IMR-90 (cell line): ENCODE results near the gene KRTAP12-2. TPM values are rescaled to one million over a fixed set of nuclear protein-coding genes. Genes with fewer than 3 reads are reported as not detected.
"Not testable (repeated sequence)": the region's sequence is repeated elsewhere in the genome, so short reads cannot be mapped to it uniquely, and the experiment has no call there.

Experiments used
- ATAC-seq: fragments of 200-7000 bp; cut with Tn5 transposase; 2 replicates; pipeline ENCODE4 v1.9.1; 2020; ENCODE audit warnings: low read depth, mild to moderate bottlenecking, moderate library complexity
- BruUV-seq: library from RNA; stranded (reverse); fragments of 400-500 nt; replicated peaks from 2 replicates; lab custom pipeline; 2021; lab: Mats Ljungman, UMichigan
- CTCF ChIA-PET: fragments of 300-600 bp; formaldehyde crosslinking; extraction: SDS; loops from one replicate; lab custom pipeline; 2021; ENCODE audit warnings: antibody characterized with exemption; lab: Yijun Ruan, JAX
- POLR2A ChIA-PET: fragments of 300-600 bp; sonication (Branson Sonifier 250); formaldehyde crosslinking; loops from one replicate; lab custom pipeline; 2022; ENCODE audit warnings: antibody characterized with exemption; ENCODE audit not compliant: unreplicated experiment; lab: Charles Lee
- DNase-seq: peaks from one replicate; pipeline ENCODE4 v3.0.0; 2013
- H2AFZ ChIP-seq: replicated peaks from 2 replicates; pipeline ENCODE3; 2013; ENCODE audit warnings: low read length, mild to moderate bottlenecking; ENCODE audit not compliant: poor library complexity
- H2AK5ac ChIP-seq: 2 replicates; pipeline ENCODE4 v1.6.1; 2013; ENCODE audit warnings: low read depth, low read length, inconsistent platforms
- H2AK9ac ChIP-seq: replicated peaks from 2 replicates; pipeline ENCODE3; 2013; ENCODE audit warnings: mild to moderate bottlenecking, low read depth, low read length, moderate library complexity; ENCODE audit not compliant: poor library complexity
- H2BK120ac ChIP-seq: 2 replicates; pipeline ENCODE4 v1.6.1; 2013; ENCODE audit warnings: low read depth, low read length, inconsistent platforms
- H2BK15ac ChIP-seq: 3 replicates; pipeline ENCODE4 v1.6.1; 2013; ENCODE audit warnings: low read depth, low read length, inconsistent platforms
- H2BK20ac ChIP-seq: 2 replicates; pipeline ENCODE4 v1.6.1; 2013; ENCODE audit warnings: low read depth, mild to moderate bottlenecking, inconsistent platforms, low read length, moderate library complexity
- H2BK5ac ChIP-seq: 2 replicates; pipeline ENCODE4 v1.6.1; 2013; ENCODE audit warnings: mild to moderate bottlenecking, low read depth, low read length, inconsistent platforms; ENCODE audit not compliant: poor library complexity, severe bottlenecking
- H3K14ac ChIP-seq: replicated peaks from 2 replicates; pipeline ENCODE4 v1.6.1; 2013; ENCODE audit warnings: low read depth, low read length, inconsistent platforms
- H3K18ac ChIP-seq: 2 replicates; pipeline ENCODE4 v1.6.1; 2013; ENCODE audit warnings: low read depth, low read length, control low read depth
- H3K23ac ChIP-seq: 2 replicates; pipeline ENCODE4 v1.6.1; 2013; ENCODE audit warnings: low read depth, low read length, inconsistent platforms
- H3K27ac ChIP-seq: 2 replicates; pipeline ENCODE4 v1.5.1; 2013; ENCODE audit warnings: mild to moderate bottlenecking, control low read depth, low read length; ENCODE audit not compliant: insufficient read depth
- H3K27me3 ChIP-seq: 2 replicates; pipeline ENCODE4 v1.6.1; 2013; ENCODE audit warnings: low read length; ENCODE audit not compliant: control insufficient read depth, insufficient read depth
- H3K36me3 ChIP-seq: 2 replicates; pipeline ENCODE4 v1.6.1; 2013; ENCODE audit warnings: low read length, mixed read lengths; ENCODE audit not compliant: control insufficient read depth, insufficient read depth
- H3K4ac ChIP-seq: 2 replicates; pipeline ENCODE4 v1.6.1; 2013; ENCODE audit warnings: low read depth, low read length, inconsistent platforms
- H3K4me1 ChIP-seq: 2 replicates; pipeline ENCODE4 v1.6.1; 2013; ENCODE audit warnings: low read length, mixed read lengths; ENCODE audit not compliant: control insufficient read depth, insufficient read depth
- H3K4me2 ChIP-seq: 2 replicates; pipeline ENCODE4 v1.6.1; 2013; ENCODE audit warnings: low read depth, mild to moderate bottlenecking, control low read depth, low read length, moderate library complexity
- H3K4me3 ChIP-seq: 2 replicates; pipeline ENCODE4 v1.5.1; 2013; ENCODE audit warnings: low read depth, mild to moderate bottlenecking, control low read depth, low read length, moderate library complexity; ENCODE audit not compliant: insufficient read depth
- H3K56ac ChIP-seq: 2 replicates; pipeline ENCODE4 v1.6.1; 2013; ENCODE audit warnings: low read length, inconsistent platforms; ENCODE audit not compliant: insufficient read depth; ENCODE audit errors: extremely low read depth
- H3K79me1 ChIP-seq, 2 experiments: 2 replicates each; pipeline ENCODE4 v1.6.1; 2013; ENCODE audit warnings: low read length in 2 of 2, inconsistent platforms in 1 of 2, low read depth in 1 of 2
- H3K9ac ChIP-seq: 2 replicates; pipeline ENCODE4 v1.6.1; 2013; ENCODE audit warnings: low read depth, low read length, control low read depth
- H3K9me1 ChIP-seq: 2 replicates; pipeline ENCODE4 v1.6.1; 2013; ENCODE audit warnings: low read length, inconsistent platforms; ENCODE audit not compliant: insufficient read depth
- H3K9me3 ChIP-seq: 2 replicates; pipeline ENCODE4 v1.6.1; 2013; ENCODE audit warnings: low read length; ENCODE audit not compliant: control insufficient read depth, insufficient read depth
- H4K20me1 ChIP-seq: 2 replicates; pipeline ENCODE4 v1.6.1; 2013; ENCODE audit warnings: low read length, inconsistent platforms; ENCODE audit not compliant: insufficient read depth
- H4K5ac ChIP-seq: 2 replicates; pipeline ENCODE4 v1.6.1; 2013; ENCODE audit warnings: mild to moderate bottlenecking, low read depth, low read length, control low read depth
- H4K8ac ChIP-seq, 2 experiments: 2 replicates each; pipeline ENCODE4 v1.6.1; 2013; ENCODE audit warnings: low read depth in 2 of 2, low read length in 2 of 2, control low read depth in 1 of 2, inconsistent platforms in 1 of 2
- H4K91ac ChIP-seq: 2 replicates; pipeline ENCODE4 v1.6.1; 2013; ENCODE audit warnings: low read depth, low read length, inconsistent platforms; ENCODE audit not compliant: insufficient read depth
- CHD1 ChIP-seq: IDR thresholded peaks from 2 replicates; pipeline ENCODE4 v1.6.1; 2012; ENCODE audit warnings: low read depth, low read length, improper control_type of control experiment
- ELK1 ChIP-seq: fragments of 150-350 bp; IDR thresholded peaks from 2 replicates; pipeline ENCODE4 v1.6.1; 2016; ENCODE audit warnings: low read depth, mild to moderate bottlenecking, low read length, moderate library complexity, borderline replicate concordance
- FOS ChIP-seq: fragments of 150-350 bp; IDR thresholded peaks from 2 replicates; pipeline ENCODE4 v1.6.1; 2016; ENCODE audit warnings: low read depth, low read length
- POLR2A ChIP-seq: IDR thresholded peaks from 2 replicates; pipeline ENCODE4 v1.6.1; 2012; ENCODE audit warnings: mild to moderate bottlenecking, low read depth, low read length
- RCOR1 ChIP-seq: IDR thresholded peaks from 2 replicates; pipeline ENCODE4 v1.6.1; 2012; ENCODE audit warnings: mild to moderate bottlenecking, low read length, improper control_type of control experiment; ENCODE audit not compliant: insufficient replicate concordance
- WGBS, 2 experiments: methylation state at CpG; one replicate each; pipeline versions ENCODE4 v1.1.5 to v1.1.7; 2013; ENCODE audit warnings: missing lambda C conversion rate in 2 of 2; ENCODE audit not compliant: insufficient read length in 1 of 2; ENCODE audit errors: extremely low coverage in 2 of 2; 5-methylcytosine and 5-hydroxymethylcytosine counted together
- dilution Hi-C: fragments of 300-500 bp; cut with HindIII; formaldehyde crosslinking; loops from one replicate; pipeline ENCODE4 v1.14.3; 2018; ENCODE audit warnings: low sequenced_read_pairs; ENCODE audit not compliant: unreplicated experiment
- in situ Hi-C: fragments of 300-500 bp; cut with MboI; formaldehyde crosslinking; loops from 3 replicates; pipeline ENCODE4 v1.14.3; 2019; ENCODE audit warnings: low sequenced_read_pairs, inconsistent platforms, mixed read lengths
- intact Hi-C: fragments of 100-400 bp; cut with micrococcal nuclease; formaldehyde crosslinking; loops from 2 replicates; pipeline ENCODE4 v1.10.0; 2022
- polyA plus RNA-seq, 3 experiments: library from polyadenylated mRNA; depleted of rRNA; stranded (reverse); fragments of >200 nt; gene quantifications; 2 replicates each; pipeline ENCODE4 v1.2.3, GENCODE V29; 2012; ENCODE audit warnings: low replicate concordance in 1 of 3
- total RNA-seq: library from RNA; depleted of rRNA; stranded (reverse); fragments of >200 nt; gene quantifications from 2 replicates; pipeline ENCODE4 v1.2.3, GENCODE V29; 2012

The KRTAP12-2 gene
- total and polyA plus RNA-seq, 2 of the 4 experiments (the other 2 are of a cell fraction) = not detected

- Histone ChIP-seq H3K9ac (no peak overlapping the region), H3K4ac (no peak overlapping the region), H4K5ac (no peak overlapping the region), H3K79me1 (no peaks in the 10 kb centered on the region), H4K91ac (no peak overlapping the region), H3K36me3 (no peaks in the 10 kb centered on the region), H3K9me3 (no peaks in the 10 kb centered on the region; the same call in 1 of the 2 replicates), H3K9me1 (no peaks in the 10 kb centered on the region), H3K23ac (no peak overlapping the region), H3K18ac (no peak overlapping the region), H2BK15ac (no peak overlapping the region), H3K27ac (no peak overlapping the region), H2BK120ac (no peak overlapping the region), H2AFZ (no peak overlapping the region), H2AK5ac (no peak overlapping the region), H3K27me3 (peaks cover 21% of the 10 kb centered on the region), H3K56ac (no peak overlapping the region), H3K4me3 (no peak overlapping the region), H2BK20ac (no peak overlapping the region), H2AK9ac (no peak overlapping the region), H3K14ac (no peak overlapping the region), H2BK5ac (no peak overlapping the region), H3K4me2 (no peak overlapping the region), H4K8ac (no peak overlapping the region), H3K4me1 (no peaks in the 10 kb centered on the region), H4K20me1 (no peaks in the 10 kb centered on the region)
- intact Hi-C loops = no loop called here
- ATAC-seq (no peak), DNase-seq (no peak)
- no CpG with 5 or more reads among the region's 2 CpGs for WGBS, 2 experiments
- ChIA-PET CTCF (no interaction called here), POLR2A (no interaction called here)
- dilution Hi-C loops = no loop called here
- BruUV-seq = no TSS peak
- in situ Hi-C loops = no loop called here
- no peak for TF ChIP-seq POLR2A
- TF ChIP-seq CHD1 = no peak
- no peak for TF ChIP-seq FOS
- no peak for TF ChIP-seq RCOR1
- TF ChIP-seq ELK1 = no peak
Observed at GRCh38 chr21:44691686-44692085, 25.0 kb upstream of the KRTAP12-2 start.

- H3K9me3 ChIP-seq, H4K20me1 ChIP-seq, H3K56ac ChIP-seq, DNase-seq, H3K36me3 ChIP-seq, H3K4ac ChIP-seq, in situ Hi-C loops, ATAC-seq, H4K5ac ChIP-seq, H2BK120ac ChIP-seq, BruUV-seq, H2AK9ac ChIP-seq, H3K79me1 ChIP-seq, H3K9ac ChIP-seq, intact Hi-C loops, H3K27ac ChIP-seq, H2AFZ ChIP-seq, dilution Hi-C loops, H4K91ac ChIP-seq, POLR2A ChIA-PET, H2AK5ac ChIP-seq, H2BK15ac ChIP-seq, H3K4me1 ChIP-seq, H3K18ac ChIP-seq, CTCF ChIA-PET, H2BK5ac ChIP-seq, H3K14ac ChIP-seq, H3K23ac ChIP-seq, H2BK20ac ChIP-seq, H3K4me2 ChIP-seq, H3K9me1 ChIP-seq, H3K4me3 ChIP-seq, H4K8ac ChIP-seq: not testable (repeated sequence)
- peaks cover 19% of the 10 kb centered on the region for H3K27me3 ChIP-seq
- no CpG with 5 or more reads among the region's 3 CpGs for WGBS, 2 experiments
Observed at GRCh38 chr21:44689740-44690139, 23.0 kb upstream of the KRTAP12-2 start.
